HFF-Myc (cell line): Measurements from ENCODE around the gene KLHL28.
"Not testable (repeated sequence)": the region's sequence is repeated elsewhere in the genome, so short reads cannot be mapped to it uniquely, and the experiment has no call there.

Source experiments
- DNase-seq: peaks from one replicate; pipeline ENCODE4 v3.0.0-alpha.2; 2011; ENCODE audit warnings: low read depth; ENCODE audit errors: extremely low read depth
- H3K4me3 ChIP-seq: replicated peaks from 2 replicates; pipeline ENCODE4 v1.5.1; 2011; ENCODE audit warnings: low read depth, mild to moderate bottlenecking, control low read depth, low read length
- CTCF ChIP-seq: IDR thresholded peaks from 2 replicates; pipeline ENCODE4 v1.5.1; 2012; ENCODE audit warnings: mild to moderate bottlenecking, low read depth, low read length, control low read depth; ENCODE audit errors: missing control alignments

Gene KLHL28

GRCh38 chr14:44896275-44897040 lies 65.3 kb downstream of the KLHL28 start:
- H3K4me3 ChIP-seq, result no peak overlapping the region
- DNase-seq, result no peak
- no peak for TF ChIP-seq CTCF

DNA sequence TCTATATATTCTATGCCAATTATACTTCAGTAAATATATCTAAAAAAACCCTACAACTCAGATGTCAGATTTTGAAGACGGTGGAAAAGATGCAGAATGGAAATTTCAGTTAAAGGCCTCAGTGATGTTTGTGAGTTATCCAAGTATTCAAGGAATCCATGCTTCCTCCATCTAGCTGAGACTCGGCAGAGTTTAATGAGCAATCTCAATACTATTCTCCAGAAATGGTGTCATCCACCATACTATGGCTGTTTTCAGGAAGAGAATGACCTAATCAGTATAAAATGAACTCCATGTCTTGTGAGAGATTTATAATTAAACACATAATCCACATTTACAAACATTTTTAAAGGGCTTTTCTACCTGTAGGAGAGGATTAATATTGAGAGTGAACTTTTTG lies 66.0 kb downstream of the KLHL28 start:
- no peak overlapping the region for H3K4me3 ChIP-seq
- no peak for TF ChIP-seq CTCF
- no peak for DNase-seq

GRCh38 chr14:44893535-44893934 lies 68.2 kb downstream of the KLHL28 start:
- DNase-seq, result no peak
- no peak overlapping the region for H3K4me3 ChIP-seq
- TF ChIP-seq CTCF, result no peak

GRCh38 chr14:44891726-44892372 lies 69.9 kb downstream of the KLHL28 start:
- not testable (repeated sequence) for H3K4me3 ChIP-seq, DNase-seq

DNA sequence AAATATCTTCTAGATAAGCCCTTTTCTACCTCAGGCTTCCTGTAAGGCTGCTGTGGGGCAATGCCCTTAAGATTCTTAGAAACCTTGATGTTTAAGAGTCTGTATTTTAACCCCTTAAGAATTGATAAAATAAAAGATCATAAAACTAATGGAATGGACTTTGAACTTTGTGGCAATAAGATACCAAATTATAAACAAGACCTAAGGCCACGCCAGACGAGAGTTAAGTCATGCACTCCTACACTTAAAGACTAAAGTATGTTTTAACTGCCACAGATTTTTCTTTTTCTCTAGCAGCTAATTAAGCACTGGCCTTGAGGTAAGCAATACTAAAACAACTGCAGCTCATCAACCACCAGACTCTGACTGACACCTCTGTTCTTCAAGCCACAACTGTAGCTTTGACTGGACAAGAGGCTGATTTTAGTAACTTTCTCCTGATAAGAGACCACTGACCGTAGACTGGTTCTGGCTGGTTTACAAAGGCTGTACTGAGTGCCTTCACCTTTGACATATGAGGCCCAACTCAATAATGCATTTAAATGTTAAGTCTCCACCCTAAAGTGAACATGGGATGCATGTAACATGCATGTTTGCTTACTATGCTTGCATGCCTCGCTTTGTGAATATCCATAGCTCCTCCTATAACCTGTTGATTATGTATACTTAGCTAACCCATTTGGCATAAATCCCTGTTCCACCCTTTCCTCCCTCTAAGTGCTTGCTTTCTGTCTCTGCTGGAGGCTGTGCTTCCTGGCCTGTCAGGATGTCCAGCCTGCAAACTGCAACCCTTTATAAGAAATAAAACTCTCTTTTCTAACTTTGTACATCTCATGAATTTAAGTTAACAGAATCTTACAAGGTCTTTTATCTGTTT lies 71.9 kb downstream of the KLHL28 start:
- TF ChIP-seq CTCF, result no peak

DNA sequence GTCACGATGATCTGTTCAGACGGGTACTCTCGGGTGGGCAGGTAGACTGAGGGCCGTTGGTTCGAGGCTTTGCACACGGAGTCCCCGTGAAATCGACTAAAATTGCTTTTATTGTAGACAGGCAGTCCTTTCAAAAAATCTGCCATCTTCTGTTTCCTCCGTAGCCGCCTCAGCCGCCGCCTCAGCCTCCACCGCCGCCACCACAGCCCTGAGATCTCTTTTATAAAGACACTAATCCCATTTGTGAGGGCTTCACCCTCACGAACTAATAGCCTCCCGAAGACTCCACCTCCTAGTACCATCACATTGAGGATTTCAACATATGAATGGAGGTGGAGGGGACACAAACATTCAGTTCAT lies 74.2 kb downstream of the KLHL28 start:
- DNase-seq, result no peak
- TF ChIP-seq CTCF, result no peak
- no peak overlapping the region for H3K4me3 ChIP-seq

More for the DNA sequence above, 71.9 kb downstream of the KLHL28 start:
- no peak for DNase-seq
- no peak overlapping the region for H3K4me3 ChIP-seq
